Nephron progenitor cell (in vitro differentiated cells): ENCODE data around the gene OTULINL.

Experiments
- DNase-seq: peaks from one replicate; pipeline ENCODE4 v3.0.0; 2021
- H3K27ac Mint-ChIP-seq: 2 replicates; pipeline ENCODE4 v1.8.0; 2021; ENCODE audit warnings: mild to moderate bottlenecking, moderate library complexity, mixed read lengths
- H3K27me3 Mint-ChIP-seq: 2 replicates; pipeline ENCODE4 v1.8.0; 2021; ENCODE audit warnings: mild to moderate bottlenecking, low read depth, mixed read lengths; ENCODE audit not compliant: poor library complexity
- H3K36me3 Mint-ChIP-seq: 2 replicates; pipeline ENCODE4 v1.8.0; 2021; ENCODE audit warnings: low read depth, mixed read lengths
- H3K4me1 Mint-ChIP-seq: 2 replicates; pipeline ENCODE4 v1.8.0; 2021; ENCODE audit warnings: mixed read lengths
- H3K4me3 Mint-ChIP-seq: 2 replicates; pipeline ENCODE4 v1.8.0; 2021; ENCODE audit warnings: mild to moderate bottlenecking, moderate library complexity, mixed read lengths
- H3K9me3 Mint-ChIP-seq: 2 replicates; pipeline ENCODE4 v1.8.0; 2021; ENCODE audit warnings: mild to moderate bottlenecking, moderate library complexity, mixed read lengths
- CTCF ChIP-seq: fragments of 200-600 bp; sonication (generic); IDR thresholded peaks from 2 replicates; pipeline ENCODE4 v1.5.0; 2021; ENCODE audit warnings: antibody characterized with exemption

The OTULINL gene

GRCh38 chr5:14591548-14591947, 10.0 kb downstream of the OTULINL start:
- H3K36me3 Mint-ChIP-seq: no peaks in the 10 kb centered on the region
- peaks cover 3% of the 10 kb centered on the region for H3K4me1 Mint-ChIP-seq
- DNase-seq: no peak
- H3K27ac Mint-ChIP-seq: no peak overlapping the region
- no peak overlapping the region for H3K4me3 Mint-ChIP-seq
- TF ChIP-seq CTCF: no peak
- peaks cover 4% of the 10 kb centered on the region for H3K27me3 Mint-ChIP-seq
- H3K9me3 Mint-ChIP-seq: peaks cover 2% of the 10 kb centered on the region

- H3K27me3 Mint-ChIP-seq: peaks cover 6% of the 10 kb centered on the region
- DNase-seq: no peak
- no peaks in the 10 kb centered on the region for H3K36me3 Mint-ChIP-seq
- no peak for TF ChIP-seq CTCF
- H3K27ac Mint-ChIP-seq: no peak overlapping the region
- no peak overlapping the region for H3K4me3 Mint-ChIP-seq
- no peaks in the 10 kb centered on the region for H3K9me3 Mint-ChIP-seq
- H3K4me1 Mint-ChIP-seq: peaks cover 3% of the 10 kb centered on the region
Measured at GRCh38 chr5:14593326-14594021, 11.9 kb downstream of the OTULINL start.

- H3K4me3 Mint-ChIP-seq: no peak overlapping the region
- H3K36me3 Mint-ChIP-seq: no peaks in the 10 kb centered on the region
- no peak for DNase-seq
- peaks cover 3% of the 10 kb centered on the region for H3K4me1 Mint-ChIP-seq
- no peaks in the 10 kb centered on the region for H3K9me3 Mint-ChIP-seq
- no peak for TF ChIP-seq CTCF
- H3K27me3 Mint-ChIP-seq: peaks cover 6% of the 10 kb centered on the region
- H3K27ac Mint-ChIP-seq: no peak overlapping the region
Measured at GRCh38 chr5:14594378-14595074, 12.9 kb downstream of the OTULINL start.

GRCh38 chr5:14595189-14595588, 13.6 kb downstream of the OTULINL start:
- Mint-ChIP-seq H3K27me3 (peaks cover 6% of the 10 kb centered on the region), H3K36me3 (no peaks in the 10 kb centered on the region), H3K4me1 (peaks cover 3% of the 10 kb centered on the region), H3K27ac (no peak overlapping the region), H3K4me3 (no peak overlapping the region), H3K9me3 (no peaks in the 10 kb centered on the region)
- TF ChIP-seq CTCF: no peak
- no peak for DNase-seq

- TF ChIP-seq CTCF: no peak
- H3K27me3 Mint-ChIP-seq: peaks cover 6% of the 10 kb centered on the region
- peaks cover 3% of the 10 kb centered on the region for H3K4me1 Mint-ChIP-seq
- no peak overlapping the region for H3K27ac Mint-ChIP-seq
- H3K36me3 Mint-ChIP-seq: no peaks in the 10 kb centered on the region
- no peaks in the 10 kb centered on the region for H3K9me3 Mint-ChIP-seq
- no peak for DNase-seq
- no peak overlapping the region for H3K4me3 Mint-ChIP-seq
Measured at GRCh38 chr5:14595891-14596290, 14.3 kb downstream of the OTULINL start.

GRCh38 chr5:14597080-14597479, 15.5 kb downstream of the OTULINL start:
- Mint-ChIP-seq H3K9me3 (no peaks in the 10 kb centered on the region), H3K4me1 (peaks cover 3% of the 10 kb centered on the region), H3K27me3 (peaks cover 9% of the 10 kb centered on the region), H3K36me3 (no peaks in the 10 kb centered on the region), H3K27ac (no peak overlapping the region), H3K4me3 (no peak overlapping the region)
- DNase-seq: no peak
- no peak for TF ChIP-seq CTCF
